ENCODE measurements around the gene SCNN1B.
"Not testable (repeated sequence)": the region's sequence is repeated elsewhere in the genome, so short reads cannot be mapped to it uniquely, and the experiment has no call there.

SCNN1B gene, protein sequence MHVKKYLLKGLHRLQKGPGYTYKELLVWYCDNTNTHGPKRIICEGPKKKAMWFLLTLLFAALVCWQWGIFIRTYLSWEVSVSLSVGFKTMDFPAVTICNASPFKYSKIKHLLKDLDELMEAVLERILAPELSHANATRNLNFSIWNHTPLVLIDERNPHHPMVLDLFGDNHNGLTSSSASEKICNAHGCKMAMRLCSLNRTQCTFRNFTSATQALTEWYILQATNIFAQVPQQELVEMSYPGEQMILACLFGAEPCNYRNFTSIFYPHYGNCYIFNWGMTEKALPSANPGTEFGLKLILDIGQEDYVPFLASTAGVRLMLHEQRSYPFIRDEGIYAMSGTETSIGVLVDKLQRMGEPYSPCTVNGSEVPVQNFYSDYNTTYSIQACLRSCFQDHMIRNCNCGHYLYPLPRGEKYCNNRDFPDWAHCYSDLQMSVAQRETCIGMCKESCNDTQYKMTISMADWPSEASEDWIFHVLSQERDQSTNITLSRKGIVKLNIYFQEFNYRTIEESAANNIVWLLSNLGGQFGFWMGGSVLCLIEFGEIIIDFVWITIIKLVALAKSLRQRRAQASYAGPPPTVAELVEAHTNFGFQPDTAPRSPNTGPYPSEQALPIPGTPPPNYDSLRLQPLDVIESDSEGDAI

GRCh38 chr16:23302045-23302956 is at the start of gene SCNN1B:
Gene SCNN1B (plus strand): TSS chr16:23302302. CDS start chr16:23348600, 46,298 bp downstream.
- peak within 1 kb of the TSS; percentile 57 for H3K4me3 ChIP-seq (ENCODE audit: low read length)
- no peaks in the 10 kb centered on the region for H3K36me3 ChIP-seq (ENCODE audit: control insufficient read depth, insufficient read depth, low read length)
- H3K27me3 ChIP-seq (ENCODE audit: control insufficient read depth, insufficient read depth, low read length), result peaks cover 12% of the 10 kb centered on the region
- H3K9me3 ChIP-seq (ENCODE audit: control insufficient read depth, insufficient read depth, low read length), result no peaks in the 10 kb centered on the region
- H3K4me1 ChIP-seq (ENCODE audit: control insufficient read depth, insufficient read depth, low read length), result peaks cover 3% of the 10 kb centered on the region; the same call in 1 of the 2 replicates
- no CpG with 5 or more reads among the region's 81 CpGs for WGBS (ENCODE audit: insufficient coverage, insufficient read length)
- no peak for DNase-seq (ENCODE audit: low read depth, low spot score)
- no peak within 1 kb of the TSS for H3K27ac ChIP-seq (ENCODE audit: low read length)

GRCh38 chr16:23252310-23252709 is 49.8 kb upstream of the SCNN1B start:
- H3K4me3 ChIP-seq (ENCODE audit: low read length), result no peak overlapping the region
- H3K27me3 ChIP-seq (ENCODE audit: control insufficient read depth, insufficient read depth, low read length), result no peaks in the 10 kb centered on the region
- WGBS (ENCODE audit: insufficient coverage, insufficient read length), result no CpG with 5 or more reads among the region's 5 CpGs
- no peak for DNase-seq (ENCODE audit: low read depth, low spot score)
- H3K27ac ChIP-seq (ENCODE audit: low read length), result no peak overlapping the region
- H3K4me1 ChIP-seq (ENCODE audit: control insufficient read depth, insufficient read depth, low read length), result peaks cover 1% of the 10 kb centered on the region; the same call in 1 of the 2 replicates
- H3K36me3 ChIP-seq (ENCODE audit: control insufficient read depth, insufficient read depth, low read length), result no peaks in the 10 kb centered on the region
- no peaks in the 10 kb centered on the region for H3K9me3 ChIP-seq (ENCODE audit: control insufficient read depth, insufficient read depth, low read length)

DNA sequence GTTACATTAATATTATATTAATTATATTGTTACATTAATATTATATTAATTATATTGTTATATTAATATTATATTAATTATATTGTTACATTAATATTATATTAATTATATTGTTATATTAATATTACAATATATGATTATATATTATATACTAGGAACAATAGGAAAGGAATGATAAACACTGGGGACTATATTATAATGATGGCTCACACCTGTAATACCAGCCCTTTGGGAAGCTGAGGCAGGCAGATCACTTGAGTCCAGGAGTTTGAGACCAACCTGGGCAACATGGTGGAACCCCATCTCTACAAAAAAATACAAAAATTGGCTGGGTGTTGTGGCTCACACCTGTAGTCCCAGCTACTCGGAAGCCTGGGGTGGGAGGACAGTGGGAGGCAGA is 48.5 kb upstream of the SCNN1B start:
- DNase-seq (ENCODE audit: low read depth, low spot score); H3K4me3 ChIP-seq (ENCODE audit: low read length); H3K27me3 ChIP-seq (ENCODE audit: control insufficient read depth, insufficient read depth, low read length); H3K4me1 ChIP-seq (ENCODE audit: control insufficient read depth, insufficient read depth, low read length); H3K9me3 ChIP-seq (ENCODE audit: control insufficient read depth, insufficient read depth, low read length); H3K27ac ChIP-seq (ENCODE audit: low read length); H3K36me3 ChIP-seq (ENCODE audit: control insufficient read depth, insufficient read depth, low read length): not testable (repeated sequence)
- WGBS (ENCODE audit: insufficient coverage, insufficient read length), result no CpG with 5 or more reads among the region's 1 CpG

GRCh38 chr16:23254338-23254737 is 47.8 kb upstream of the SCNN1B start:
- Histone ChIP-seq H3K4me3 (ENCODE audit: low read length) (no peak overlapping the region), H3K4me1 (ENCODE audit: control insufficient read depth, insufficient read depth, low read length) (peaks cover 1% of the 10 kb centered on the region; the same call in 1 of the 2 replicates), H3K27ac (ENCODE audit: low read length) (no peak overlapping the region), H3K27me3 (ENCODE audit: control insufficient read depth, insufficient read depth, low read length) (no peaks in the 10 kb centered on the region), H3K36me3 (ENCODE audit: control insufficient read depth, insufficient read depth, low read length) (no peaks in the 10 kb centered on the region), H3K9me3 (ENCODE audit: control insufficient read depth, insufficient read depth, low read length) (no peaks in the 10 kb centered on the region)
- WGBS (ENCODE audit: insufficient coverage, insufficient read length), result no CpG with 5 or more reads among the region's 4 CpGs
- no peak for DNase-seq (ENCODE audit: low read depth, low spot score)

DNA sequence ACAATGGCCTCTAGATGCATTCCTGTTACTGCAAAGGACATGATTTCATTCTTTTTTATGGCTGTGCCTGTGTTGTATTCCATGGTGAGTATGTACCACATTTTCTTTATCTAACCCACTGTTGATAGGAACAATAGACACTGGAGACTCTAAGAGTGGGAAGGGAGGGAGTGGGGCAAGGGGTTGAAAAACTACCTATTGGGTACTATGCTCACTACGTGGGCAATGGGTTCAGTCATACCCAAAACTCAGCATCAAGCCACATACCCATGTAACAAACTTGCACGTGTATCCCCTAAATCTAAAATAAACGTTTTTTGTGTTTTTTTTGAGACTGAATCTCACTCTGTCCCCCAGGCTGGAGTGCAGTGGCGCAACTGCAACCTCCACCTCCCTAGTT is 47.1 kb upstream of the SCNN1B start:
- Histone ChIP-seq H3K27me3 (ENCODE audit: control insufficient read depth, insufficient read depth, low read length) (no peaks in the 10 kb centered on the region), H3K27ac (ENCODE audit: low read length) (no peak overlapping the region)
- WGBS (ENCODE audit: insufficient coverage, insufficient read length), result no CpG with 5 or more reads among the region's 4 CpGs

GRCh38 chr16:23256440-23256839 is 45.7 kb upstream of the SCNN1B start:
- Histone ChIP-seq H3K27me3 (ENCODE audit: control insufficient read depth, insufficient read depth, low read length) (no peaks in the 10 kb centered on the region), H3K27ac (ENCODE audit: low read length) (no peak overlapping the region), H3K36me3 (ENCODE audit: control insufficient read depth, insufficient read depth, low read length) (no peaks in the 10 kb centered on the region), H3K4me1 (ENCODE audit: control insufficient read depth, insufficient read depth, low read length) (peaks cover 1% of the 10 kb centered on the region; the same call in 1 of the 2 replicates), H3K4me3 (ENCODE audit: low read length) (no peak overlapping the region), H3K9me3 (ENCODE audit: control insufficient read depth, insufficient read depth, low read length) (no peaks in the 10 kb centered on the region)
- WGBS (ENCODE audit: insufficient coverage, insufficient read length), result no CpG with 5 or more reads among the region's 3 CpGs
- DNase-seq (ENCODE audit: low read depth, low spot score), result no peak

More for the DNA sequence above, 47.1 kb upstream of the SCNN1B start:
- Histone ChIP-seq H3K36me3 (ENCODE audit: control insufficient read depth, insufficient read depth, low read length) (no peaks in the 10 kb centered on the region), H3K9me3 (ENCODE audit: control insufficient read depth, insufficient read depth, low read length) (no peaks in the 10 kb centered on the region), H3K4me3 (ENCODE audit: low read length) (no peak overlapping the region), H3K4me1 (ENCODE audit: control insufficient read depth, insufficient read depth, low read length) (peaks cover 1% of the 10 kb centered on the region; the same call in 1 of the 2 replicates)
- DNase-seq (ENCODE audit: low read depth, low spot score), result no peak

DNA sequence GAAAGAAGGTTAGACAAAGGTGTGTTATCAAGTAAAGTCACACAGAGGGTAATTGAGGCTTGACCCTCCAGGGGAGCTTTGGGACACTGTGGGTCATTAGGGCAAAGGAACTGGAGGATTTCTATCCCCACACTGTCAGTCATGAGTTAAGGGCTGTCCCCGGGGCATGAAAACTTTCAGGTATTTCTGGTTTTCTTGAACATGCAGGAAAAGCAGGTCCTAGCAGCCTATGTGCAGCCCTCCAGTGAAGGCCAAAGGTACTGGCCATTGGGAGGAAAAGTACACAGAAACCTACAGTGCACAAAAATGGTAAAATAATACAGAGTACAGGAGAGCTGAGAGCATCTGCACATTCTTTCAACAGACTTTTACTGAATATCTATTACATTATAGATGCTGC is 44.4 kb upstream of the SCNN1B start:
- no CpG with 5 or more reads among the region's 1 CpG for WGBS (ENCODE audit: insufficient coverage, insufficient read length)
- H3K27me3 ChIP-seq (ENCODE audit: control insufficient read depth, insufficient read depth, low read length), result no peaks in the 10 kb centered on the region
- no peaks in the 10 kb centered on the region for H3K36me3 ChIP-seq (ENCODE audit: control insufficient read depth, insufficient read depth, low read length)
- H3K27ac ChIP-seq (ENCODE audit: low read length), result no peak overlapping the region
- H3K9me3 ChIP-seq (ENCODE audit: control insufficient read depth, insufficient read depth, low read length), result no peaks in the 10 kb centered on the region
- no peak overlapping the region for H3K4me3 ChIP-seq (ENCODE audit: low read length)
- no peak for DNase-seq (ENCODE audit: low read depth, low spot score)
- peaks cover 1% of the 10 kb centered on the region; the same call in 1 of the 2 replicates for H3K4me1 ChIP-seq (ENCODE audit: control insufficient read depth, insufficient read depth, low read length)

GRCh38 chr16:23258919-23259237 is 43.2 kb upstream of the SCNN1B start:
- no peaks in the 10 kb centered on the region for H3K36me3 ChIP-seq (ENCODE audit: control insufficient read depth, insufficient read depth, low read length)
- H3K27ac ChIP-seq (ENCODE audit: low read length), result no peak overlapping the region

GRCh38 chr16:23267647-23268046 is 34.5 kb upstream of the SCNN1B start:
- DNase-seq (ENCODE audit: low read depth, low spot score), result no peak
- H3K36me3 ChIP-seq (ENCODE audit: control insufficient read depth, insufficient read depth, low read length), result no peaks in the 10 kb centered on the region
- no peak overlapping the region for H3K27ac ChIP-seq (ENCODE audit: low read length)
- H3K4me3 ChIP-seq (ENCODE audit: low read length), result no peak overlapping the region
- no peaks in the 10 kb centered on the region for H3K4me1 ChIP-seq (ENCODE audit: control insufficient read depth, insufficient read depth, low read length)
- WGBS (ENCODE audit: insufficient coverage, insufficient read length), result no CpG with 5 or more reads among the region's 6 CpGs
- no peaks in the 10 kb centered on the region for H3K9me3 ChIP-seq (ENCODE audit: control insufficient read depth, insufficient read depth, low read length)
- H3K27me3 ChIP-seq (ENCODE audit: control insufficient read depth, insufficient read depth, low read length), result no peaks in the 10 kb centered on the region

More at GRCh38 chr16:23258919-23259237, 43.2 kb upstream of the SCNN1B start:
- no peaks in the 10 kb centered on the region for H3K27me3 ChIP-seq (ENCODE audit: control insufficient read depth, insufficient read depth, low read length)
- H3K4me1 ChIP-seq (ENCODE audit: control insufficient read depth, insufficient read depth, low read length), result peaks cover 1% of the 10 kb centered on the region; the same call in 1 of the 2 replicates
- no peak overlapping the region for H3K4me3 ChIP-seq (ENCODE audit: low read length)
- DNase-seq (ENCODE audit: low read depth, low spot score), result no peak
- no CpG with 5 or more reads among the region's 2 CpGs for WGBS (ENCODE audit: insufficient coverage, insufficient read length)
- H3K9me3 ChIP-seq (ENCODE audit: control insufficient read depth, insufficient read depth, low read length), result no peaks in the 10 kb centered on the region

GRCh38 chr16:23268561-23268960 is 33.5 kb upstream of the SCNN1B start:
- Histone ChIP-seq H3K27ac (ENCODE audit: low read length) (no peak overlapping the region), H3K36me3 (ENCODE audit: control insufficient read depth, insufficient read depth, low read length) (no peaks in the 10 kb centered on the region), H3K4me1 (ENCODE audit: control insufficient read depth, insufficient read depth, low read length) (no peaks in the 10 kb centered on the region), H3K9me3 (ENCODE audit: control insufficient read depth, insufficient read depth, low read length) (no peaks in the 10 kb centered on the region), H3K4me3 (ENCODE audit: low read length) (no peak overlapping the region), H3K27me3 (ENCODE audit: control insufficient read depth, insufficient read depth, low read length) (no peaks in the 10 kb centered on the region)
- no peak for DNase-seq (ENCODE audit: low read depth, low spot score)
